Mucosa of rectum (tissue), 2 donors: ENCODE results near the gene PPM1N.
"Not testable (repeated sequence)": the region's sequence is repeated elsewhere in the genome, so short reads cannot be mapped to it uniquely, and the experiment has no call there.

ENCODE experiments used
- H3K27ac ChIP-seq, 2 donors: one replicate each; pipeline ENCODE4 v1.7.0; 2013; ENCODE audit warnings: inconsistent platforms in 2 of 2, low read depth in 2 of 2, low read length in 2 of 2
- H3K27me3 ChIP-seq, 2 donors: one replicate each; pipeline ENCODE4 v1.7.0; 2013; ENCODE audit warnings: low read length in 2 of 2; ENCODE audit not compliant: control insufficient read depth in 2 of 2, insufficient read depth in 2 of 2
- H3K36me3 ChIP-seq, 2 donors: one replicate each; pipeline ENCODE4 v1.7.0; 2013; ENCODE audit warnings: low read length in 2 of 2; ENCODE audit not compliant: control insufficient read depth in 2 of 2, insufficient read depth in 2 of 2
- H3K4me1 ChIP-seq, 2 donors: one replicate each; pipeline ENCODE4 v1.7.0; 2013; ENCODE audit warnings: low read length in 2 of 2, mild to moderate bottlenecking in 1 of 2; ENCODE audit not compliant: control insufficient read depth in 2 of 2, insufficient read depth in 2 of 2
- H3K4me3 ChIP-seq, 2 donors: one replicate each; pipeline ENCODE4 v1.7.0; 2013; ENCODE audit warnings: low read length in 2 of 2
- H3K9ac ChIP-seq, 2 donors: one replicate each; pipeline ENCODE4 v1.7.0; 2013; ENCODE audit warnings: low read length in 2 of 2, low read depth in 1 of 2, mild to moderate bottlenecking in 1 of 2
- H3K9me3 ChIP-seq, 2 donors: one replicate each; pipeline ENCODE4 v1.7.0; 2013; ENCODE audit warnings: low read length in 2 of 2; ENCODE audit not compliant: control insufficient read depth in 2 of 2
- donor health status: healthy.
- donor health status: Normal muscosa, but diverticular disease.

PPM1N gene

GRCh38 chr19:45508417-45508860, 10.2 kb downstream of the PPM1N start:
- no peaks in the 10 kb centered on the region for H3K36me3 ChIP-seq
- no peaks in the 10 kb centered on the region for H3K27me3 ChIP-seq
- peak overlapping the region; percentile 99 for H3K9ac ChIP-seq
- H3K27ac ChIP-seq, result peak overlapping the region; percentile 98 to 99
- peaks cover 35% of the 10 kb centered on the region in 2 donors for H3K4me1 ChIP-seq
- no peaks in the 10 kb centered on the region for H3K9me3 ChIP-seq
- peak overlapping the region; percentile 94 to 98 for H3K4me3 ChIP-seq

GRCh38 chr19:45508861-45509691, 10.8 kb downstream of the PPM1N start:
- H3K36me3 ChIP-seq, result no peaks in the 10 kb centered on the region
- peak overlapping the region; percentile 98 to 99 for H3K27ac ChIP-seq
- H3K4me1 ChIP-seq, result peaks cover 40% of the 10 kb centered on the region in 2 donors
- no peaks in the 10 kb centered on the region for H3K27me3 ChIP-seq
- peak overlapping the region; percentile 99 for H3K9ac ChIP-seq
- peak overlapping the region; percentile 94 to 98 for H3K4me3 ChIP-seq
- H3K9me3 ChIP-seq, result no peaks in the 10 kb centered on the region

- H3K36me3 ChIP-seq, result no peaks in the 10 kb centered on the region
- H3K27ac ChIP-seq, result peak overlapping the region; percentile 98 to 99
- H3K4me3 ChIP-seq, result peak overlapping the region; percentile 94 to 98
- no peaks in the 10 kb centered on the region for H3K27me3 ChIP-seq
- peaks cover 46% of the 10 kb centered on the region in 2 donors for H3K4me1 ChIP-seq
- peak overlapping the region; percentile 79 to 99 for H3K9ac ChIP-seq
- H3K9me3 ChIP-seq, result no peaks in the 10 kb centered on the region
Measured at GRCh38 chr19:45509692-45510015, 11.4 kb downstream of the PPM1N start.

GRCh38 chr19:45510352-45510751, 12.1 kb downstream of the PPM1N start:
- Histone ChIP-seq H3K9ac (peak overlapping the region; percentile 6 to 99), H3K4me1 (peaks cover 52 to 53% of the 10 kb centered on the region in 2 donors), H3K4me3 (peak overlapping the region in 1 of 2 donors; percentile 2), H3K27ac (peak overlapping the region; percentile 98 to 99)
- not testable (repeated sequence) for H3K27me3 ChIP-seq, H3K9me3 ChIP-seq, H3K36me3 ChIP-seq

- H3K9ac ChIP-seq, result no peak overlapping the region
- peak overlapping the region; percentile 25 to 71 for H3K27ac ChIP-seq
- peaks cover 56 to 59% of the 10 kb centered on the region in 2 donors for H3K4me1 ChIP-seq
- no peaks in the 10 kb centered on the region for H3K36me3 ChIP-seq
- H3K4me3 ChIP-seq, result peak overlapping the region in 1 of 2 donors; percentile 19
- H3K27me3 ChIP-seq, result no peaks in the 10 kb centered on the region
- no peaks in the 10 kb centered on the region for H3K9me3 ChIP-seq
Measured at GRCh38 chr19:45511074-45511473, 12.8 kb downstream of the PPM1N start.

- Histone ChIP-seq H3K27ac (peak overlapping the region; percentile 91 to 96), H3K27me3 (no peaks in the 10 kb centered on the region), H3K4me3 (peak overlapping the region in 1 of 2 donors; percentile 22), H3K9me3 (no peaks in the 10 kb centered on the region), H3K4me1 (peaks cover 63 to 65% of the 10 kb centered on the region in 2 donors), H3K36me3 (peaks cover 6% of the 10 kb centered on the region in 2 donors), H3K9ac (peak overlapping the region in 1 of 2 donors; percentile 9)
Measured at GRCh38 chr19:45512881-45513483, 14.7 kb downstream of the PPM1N start.

- Histone ChIP-seq H3K4me1 (peaks cover 70% of the 10 kb centered on the region in 2 donors), H3K9ac (peak overlapping the region; percentile 77), H3K27me3 (no peaks in the 10 kb centered on the region), H3K9me3 (no peaks in the 10 kb centered on the region), H3K4me3 (peak overlapping the region; percentile 40 to 54), H3K27ac (peak overlapping the region; percentile 91 to 96), H3K36me3 (peaks cover 13% of the 10 kb centered on the region in 2 donors)
Measured at GRCh38 chr19:45514376-45515051, 16.3 kb downstream of the PPM1N start.

- H3K36me3 ChIP-seq, result peaks cover 16 to 17% of the 10 kb centered on the region in 2 donors
- peak overlapping the region; percentile 40 to 49 for H3K4me3 ChIP-seq
- peak overlapping the region; percentile 91 to 96 for H3K27ac ChIP-seq
- H3K9ac ChIP-seq, result peak overlapping the region; percentile 77
- no peaks in the 10 kb centered on the region for H3K27me3 ChIP-seq
- no peaks in the 10 kb centered on the region for H3K9me3 ChIP-seq
- H3K4me1 ChIP-seq, result peaks cover 64 to 65% of the 10 kb centered on the region in 2 donors
Measured at GRCh38 chr19:45515081-45515624, 16.9 kb downstream of the PPM1N start.

- Histone ChIP-seq H3K4me3 (peak overlapping the region; percentile 10 to 13), H3K36me3 (peaks cover 20 to 23% of the 10 kb centered on the region in 2 donors), H3K4me1 (peaks cover 58 to 65% of the 10 kb centered on the region in 2 donors), H3K9ac (peak overlapping the region; percentile 66 to 77), H3K27me3 (no peaks in the 10 kb centered on the region), H3K27ac (peak overlapping the region; percentile 91 to 96), H3K9me3 (no peaks in the 10 kb centered on the region)
Measured at GRCh38 chr19:45515807-45516401, 17.7 kb downstream of the PPM1N start.
